CD4-positive, alpha-beta T cell treated with Interleukin-15 for 4 hours (primary cell): Measurements from ENCODE around the gene S100A12.

ENCODE experiments used
- DNase-seq: peaks from one replicate; pipeline ENCODE4 v3.0.0-alpha.2; 2020; ENCODE audit warnings: low spot score

Gene S100A12

GRCh38 chr1:153397051-153397923 is 21.9 kb upstream of the S100A12 start:
- DNase-seq: no peak

- no peak for DNase-seq
Observed at GRCh38 chr1:153396461-153396860, 21.0 kb upstream of the S100A12 start.

- DNase-seq: no peak
Observed at GRCh38 chr1:153395776-153396175, 20.4 kb upstream of the S100A12 start.

- DNase-seq: no peak
Observed at GRCh38 chr1:153395136-153395685, 19.8 kb upstream of the S100A12 start.

GRCh38 chr1:153394391-153394790 is 19.0 kb upstream of the S100A12 start:
- no peak for DNase-seq

GRCh38 chr1:153393926-153394325 is 18.5 kb upstream of the S100A12 start:
- DNase-seq: no peak

- DNase-seq: no peak
Observed at GRCh38 chr1:153392822-153393221, 17.4 kb upstream of the S100A12 start.

GRCh38 chr1:153392258-153392657 is 16.8 kb upstream of the S100A12 start:
- DNase-seq: no peak

GRCh38 chr1:153390938-153391710 is 15.7 kb upstream of the S100A12 start, which contains the start of gene S100A8:
S100A8 (minus strand) TSS chr1:153391073; CDS start chr1:153390535, 538 bp downstream.
- DNase-seq: no peak

- no peak for DNase-seq
Observed at GRCh38 chr1:153389973-153390879, 14.8 kb upstream of the S100A12 start.

GRCh38 chr1:153389401-153389800 is 14.0 kb upstream of the S100A12 start:
- no peak for DNase-seq

- DNase-seq: no peak
Observed at GRCh38 chr1:153387785-153388184, 12.4 kb upstream of the S100A12 start.

GRCh38 chr1:153387001-153387400 is 11.6 kb upstream of the S100A12 start:
- no peak for DNase-seq

GRCh38 chr1:153386500-153386901 is 11.1 kb upstream of the S100A12 start:
- DNase-seq: peak; percentile 2

GRCh38 chr1:153384958-153385580 is 9.6 kb upstream of the S100A12 start:
- DNase-seq: no peak

GRCh38 chr1:153380711-153381110 is 5.3 kb upstream of the S100A12 start:
- DNase-seq: no peak

GRCh38 chr1:153379591-153379990 is 4.2 kb upstream of the S100A12 start:
- no peak for DNase-seq

GRCh38 chr1:153374071-153374470 is 1.4 kb downstream of the S100A12 start:
- DNase-seq: no peak

GRCh38 chr1:153372571-153372970 is 2.9 kb downstream of the S100A12 start:
- DNase-seq: no peak

- no peak for DNase-seq
Observed at GRCh38 chr1:153371231-153371630, 4.2 kb downstream of the S100A12 start.

GRCh38 chr1:153370146-153370545 is 5.3 kb downstream of the S100A12 start:
- no peak for DNase-seq
